MCF 10A (cell line): ENCODE data around the gene PTPRF. TPM values are rescaled to one million over a fixed set of nuclear protein-coding genes. Genes with fewer than 3 reads are reported as not detected.

ENCODE experiments used
- BruUV-seq: library from RNA; stranded (reverse); fragments of 400-500 nt; replicated peaks from 2 replicates; lab custom pipeline; 2021; lab: Mats Ljungman, UMichigan
- CTCF ChIA-PET: fragments of 300-600 bp; sonication (Branson Sonifier 250); formaldehyde crosslinking; extraction: SDS; loops from one replicate; lab custom pipeline; 2021; ENCODE audit warnings: antibody characterized with exemption, inconsistent platforms; lab: Yijun Ruan, JAX
- POLR2A ChIA-PET: fragments of 300-600, 350-650 bp; sonication (Branson Sonifier 250); formaldehyde crosslinking; extraction: SDS; loops from one replicate; lab custom pipeline; 2020; ENCODE audit warnings: antibody characterized with exemption, inconsistent platforms; lab: Yijun Ruan, JAX
- DNase-seq: peaks from one replicate; pipeline ENCODE4 v3.0.0-alpha.2; 2018; ENCODE audit not compliant: unreplicated experiment
- H3K27ac Mint-ChIP-seq: one replicate; pipeline ENCODE4 v1.8.0; 2022; ENCODE audit warnings: mild to moderate bottlenecking, low read depth, mixed read lengths; ENCODE audit not compliant: unreplicated experiment
- H3K27me3 Mint-ChIP-seq: one replicate; pipeline ENCODE4 v1.8.0; 2022; ENCODE audit warnings: mixed read lengths; ENCODE audit not compliant: insufficient read depth, unreplicated experiment
- H3K36me3 Mint-ChIP-seq: one replicate; pipeline ENCODE4 v1.8.0; 2022; ENCODE audit warnings: mild to moderate bottlenecking, moderate library complexity, mixed read lengths; ENCODE audit not compliant: insufficient read depth, unreplicated experiment
- H3K4me1 Mint-ChIP-seq: one replicate; pipeline ENCODE4 v1.8.0; 2022; ENCODE audit warnings: mixed read lengths; ENCODE audit not compliant: insufficient read depth, unreplicated experiment
- H3K4me3 Mint-ChIP-seq: one replicate; pipeline ENCODE4 v1.8.0; 2022; ENCODE audit warnings: mild to moderate bottlenecking, moderate library complexity, mixed read lengths; ENCODE audit not compliant: unreplicated experiment
- H3K9me3 Mint-ChIP-seq: one replicate; pipeline ENCODE4 v1.8.0; 2022; ENCODE audit warnings: mixed read lengths; ENCODE audit not compliant: unreplicated experiment
- CTCF ChIP-seq: fragments of 200-600 bp; IDR thresholded peaks from one replicate; pipeline ENCODE4 v1.8.0; 2022; ENCODE audit warnings: antibody characterized with exemption, mild to moderate bottlenecking; ENCODE audit not compliant: unreplicated experiment
- intact Hi-C: fragments of 100-400 bp; cut with micrococcal nuclease; formaldehyde crosslinking; loops from 2 replicates; pipeline ENCODE4 v1.14.1; 2022
- total RNA-seq: library from RNA; stranded (reverse); gene quantifications from 2 replicates; pipeline ENCODE4 v1.2.3, GENCODE V29; 2022

Gene PTPRF
- total RNA-seq, 1 experiment from 2014 or later, result 67.2 TPM

- peak overlapping the region; percentile 59 for H3K27ac Mint-ChIP-seq
- no peak for TF ChIP-seq CTCF
- POLR2A ChIA-PET, result interaction anchor here (0.6 to 2.3 kb wide), 3 partner anchors 57 to 1965 kb away, joined by 4 to 14 read pairs (median 9); partner anchors contain the start of genes KDM4A and PTPRF
- BruUV-seq, result no TSS peak
- H3K4me1 Mint-ChIP-seq, result peaks cover 23% of the 10 kb centered on the region
- no peaks in the 10 kb centered on the region for H3K9me3 Mint-ChIP-seq
- CTCF ChIA-PET, result interaction anchor here (1.0 kb wide), 1 partner anchor 59 kb away, joined by 3 read pairs; no protein-coding TSS in a partner anchor
- DNase-seq, result no peak
- peak overlapping the region; percentile 35 for H3K4me3 Mint-ChIP-seq
- H3K36me3 Mint-ChIP-seq, result peaks cover 23% of the 10 kb centered on the region
- intact Hi-C loops, result no loop called here
- H3K27me3 Mint-ChIP-seq, result no peaks in the 10 kb centered on the region
These were observed 56.3 kb downstream of the PTPRF start for GRCh38 chr1:43587001-43587400.

GRCh38 chr1:43587594-43587993, 56.9 kb downstream of the PTPRF start:
- DNase-seq, result peak; percentile 59
- no peak overlapping the region for H3K4me3 Mint-ChIP-seq
- ChIA-PET POLR2A (interaction anchor here (0.9 to 2.3 kb wide), 5 partner anchors 14 to 69 kb away, joined by 3 to 14 read pairs (median 5); partner anchors contain the start of genes KDM4A and PTPRF), CTCF (interaction anchor here (0.6 to 1.0 kb wide), 2 partner anchors 33 to 60 kb away, joined by 3 to 4 read pairs; no protein-coding TSS in a partner anchor)
- no TSS peak for BruUV-seq
- H3K36me3 Mint-ChIP-seq, result peaks cover 28% of the 10 kb centered on the region
- TF ChIP-seq CTCF, result no peak
- no peaks in the 10 kb centered on the region for H3K27me3 Mint-ChIP-seq
- H3K27ac Mint-ChIP-seq, result peak overlapping the region; percentile 59
- intact Hi-C loops, result no loop called here
- H3K9me3 Mint-ChIP-seq, result no peaks in the 10 kb centered on the region
- peaks cover 19% of the 10 kb centered on the region for H3K4me1 Mint-ChIP-seq

- no peak for DNase-seq
- no peaks in the 10 kb centered on the region for H3K9me3 Mint-ChIP-seq
- H3K4me1 Mint-ChIP-seq, result peaks cover 14% of the 10 kb centered on the region
- H3K4me3 Mint-ChIP-seq, result no peak overlapping the region
- intact Hi-C loops, result no loop called here
- no peaks in the 10 kb centered on the region for H3K27me3 Mint-ChIP-seq
- no TSS peak for BruUV-seq
- ChIA-PET POLR2A (interaction anchor here (0.6 to 1.2 kb wide), 5 partner anchors 20 to 1188 kb away, joined by 3 to 5 read pairs (median 4); no protein-coding TSS in a partner anchor), CTCF (interaction anchor here (0.6 kb wide), 1 partner anchor 687 kb away, joined by 3 read pairs; no protein-coding TSS in a partner anchor)
- no peak for TF ChIP-seq CTCF
- H3K27ac Mint-ChIP-seq, result no peak overlapping the region
- H3K36me3 Mint-ChIP-seq, result peaks cover 29% of the 10 kb centered on the region
These were observed 57.9 kb downstream of the PTPRF start for GRCh38 chr1:43588592-43588991.

GRCh38 chr1:43590388-43590925, 59.8 kb downstream of the PTPRF start:
- peak; percentile 30 for TF ChIP-seq CTCF
- ChIA-PET POLR2A (no interaction called here), CTCF (no interaction called here)
- no TSS peak for BruUV-seq
- Mint-ChIP-seq H3K36me3 (peaks cover 40% of the 10 kb centered on the region), H3K27ac (no peak overlapping the region), H3K4me1 (peaks cover 14% of the 10 kb centered on the region), H3K9me3 (no peaks in the 10 kb centered on the region), H3K4me3 (no peak overlapping the region), H3K27me3 (no peaks in the 10 kb centered on the region)
- intact Hi-C loops, result no loop called here
- DNase-seq, result no peak
